WTC11 (cell line): Measurements from ENCODE around the gene MAP6D1. TPM values are rescaled to one million over a fixed set of nuclear protein-coding genes. Genes with fewer than 3 reads are reported as not detected.

ENCODE experiments used
- ATAC-seq: fragments of 200-7000 bp; cut with Tn5 transposase; 2 replicates; pipeline ENCODE4 v1.10.0; 2021; ENCODE audit warnings: mild to moderate bottlenecking, moderate library complexity
- CTCF ChIA-PET: fragments of 300-600 bp; sonication (Branson Sonifier 250); formaldehyde crosslinking; loops from one replicate; lab custom pipeline; 2021; ENCODE audit warnings: antibody characterized with exemption; lab: Charles Lee
- POLR2A ChIA-PET: fragments of 350-600 bp; sonication (Branson Sonifier 250); formaldehyde crosslinking; loops from one replicate; lab custom pipeline; 2021; ENCODE audit warnings: antibody characterized with exemption; lab: Charles Lee
- DNase-seq: peaks from one replicate; pipeline ENCODE4 v3.0.0; 2021; ENCODE audit warnings: low spot score
- H3K27ac Mint-ChIP-seq: 2 replicates; pipeline ENCODE4 v1.8.0; 2021; ENCODE audit warnings: mixed read lengths
- H3K27me3 Mint-ChIP-seq: 2 replicates; pipeline ENCODE4 v1.8.0; 2021; ENCODE audit warnings: low read depth, mild to moderate bottlenecking, moderate library complexity, mixed read lengths
- H3K36me3 Mint-ChIP-seq: 2 replicates; pipeline ENCODE4 v1.8.0; 2021; ENCODE audit warnings: mixed read lengths
- H3K4me1 Mint-ChIP-seq: 2 replicates; pipeline ENCODE4 v1.8.0; 2022; ENCODE audit warnings: mixed read lengths
- H3K4me3 Mint-ChIP-seq: 2 replicates; pipeline ENCODE4 v1.8.0; 2021; ENCODE audit warnings: mild to moderate bottlenecking, moderate library complexity, mixed read lengths
- H3K9me3 Mint-ChIP-seq: 2 replicates; pipeline ENCODE4 v1.8.0; 2021; ENCODE audit warnings: mixed read lengths
- ATF3 ChIP-seq: sonication (generic); formaldehyde crosslinking; conservative IDR thresholded peaks from 2 replicates; pipeline ENCODE4 v1.8.1; 2022; ENCODE audit warnings: mild to moderate bottlenecking, missing genetic modification reagents
- CBFB ChIP-seq: sonication (generic); formaldehyde crosslinking; IDR thresholded peaks from 2 replicates; pipeline ENCODE4 v1.8.1; 2022; ENCODE audit warnings: mild to moderate bottlenecking, low read depth, missing genetic modification reagents
- EMX1 ChIP-seq: fragments of 250-450 bp; sonication (Bioruptor Pico); IDR thresholded peaks from 2 replicates; pipeline ENCODE4 v1.8.0; 2021; ENCODE audit warnings: mild to moderate bottlenecking
- ERG ChIP-seq: fragments of 250-450 bp; sonication (Bioruptor Pico); IDR thresholded peaks from 2 replicates; pipeline ENCODE4 v1.8.0; 2021; ENCODE audit warnings: mild to moderate bottlenecking
- GABPB1 ChIP-seq: sonication (generic); formaldehyde crosslinking; IDR thresholded peaks from 2 replicates; pipeline ENCODE4 v1.8.1; 2023; ENCODE audit warnings: mild to moderate bottlenecking, missing genetic modification reagents
- JUN ChIP-seq: sonication (generic); formaldehyde crosslinking; IDR thresholded peaks from 2 replicates; pipeline ENCODE4 v1.8.0; 2023; ENCODE audit warnings: mild to moderate bottlenecking, missing genetic modification reagents
- PREB ChIP-seq: sonication (generic); formaldehyde crosslinking; IDR thresholded peaks from 2 replicates; pipeline ENCODE4 v1.8.1; 2022; ENCODE audit warnings: mild to moderate bottlenecking, missing genetic modification reagents, moderate library complexity, borderline replicate concordance
- TEAD4 ChIP-seq: sonication (generic); formaldehyde crosslinking; IDR thresholded peaks from 2 replicates; pipeline ENCODE4 v1.8.0; 2022; ENCODE audit warnings: mild to moderate bottlenecking, missing genetic modification reagents
- USF2 ChIP-seq: sonication (generic); formaldehyde crosslinking; IDR thresholded peaks from 2 replicates; pipeline ENCODE4 v1.8.1; 2023; ENCODE audit warnings: mild to moderate bottlenecking, missing genetic modification reagents, moderate library complexity
- ZMAT4 ChIP-seq: fragments of 250-450 bp; sonication (Bioruptor Pico); IDR thresholded peaks from 2 replicates; pipeline ENCODE4 v1.9.0; 2021; ENCODE audit warnings: mild to moderate bottlenecking
- ZNF121 ChIP-seq: sonication (generic); formaldehyde crosslinking; IDR thresholded peaks from 2 replicates; pipeline ENCODE4 v1.8.0; 2023; ENCODE audit warnings: missing genetic modification reagents
- ZNF138 ChIP-seq: sonication (generic); formaldehyde crosslinking; conservative IDR thresholded peaks from 2 replicates; pipeline ENCODE4 v1.8.1; 2022; ENCODE audit warnings: mild to moderate bottlenecking, moderate library complexity, missing genetic modification reagents
- ZNF232 ChIP-seq: sonication (generic); formaldehyde crosslinking; IDR thresholded peaks from 2 replicates; pipeline ENCODE4 v1.8.0; 2022; ENCODE audit warnings: mild to moderate bottlenecking, missing genetic modification reagents
- ZNF281 ChIP-seq: sonication (generic); formaldehyde crosslinking; IDR thresholded peaks from 2 replicates; pipeline ENCODE4 v1.8.0; 2023; ENCODE audit warnings: mild to moderate bottlenecking, missing genetic modification reagents
- ZNF512 ChIP-seq: sonication (generic); formaldehyde crosslinking; IDR thresholded peaks from 2 replicates; pipeline ENCODE4 v1.8.1; 2022; ENCODE audit warnings: missing genetic modification reagents, borderline replicate concordance
- total RNA-seq: library from RNA; stranded (reverse); gene quantifications from 3 replicates; pipeline ENCODE4 v1.2.3, GENCODE V29; 2021
- TF ChIP-seq, protein P1 (sequence below): sonication (generic); formaldehyde crosslinking; IDR thresholded peaks from 2 replicates; pipeline ENCODE4 v1.8.0; 2022; ENCODE audit warnings: missing genetic modification reagents
- TF ChIP-seq, protein P2 (sequence below): fragments of 250-450 bp; sonication (Bioruptor Pico); IDR thresholded peaks from 2 replicates; pipeline ENCODE4 v1.9.0; 2021; ENCODE audit warnings: moderate library complexity, mild to moderate bottlenecking, inconsistent platforms, borderline replicate concordance
- TF ChIP-seq, protein P3 (sequence below): sonication (generic); formaldehyde crosslinking; IDR thresholded peaks from 2 replicates; pipeline ENCODE4 v1.8.1; 2023; ENCODE audit warnings: mild to moderate bottlenecking, missing genetic modification reagents, borderline replicate concordance

Gene MAP6D1
- total RNA-seq, 1 experiment from 2014 or later = 6.3 TPM

- DNase-seq = no peak
- CTCF ChIA-PET = no interaction called here
- TF ChIP-seq GABPB1 (CRISPR knock-in tag) (no peak), EMX1 (CRISPR knock-in tag) (no peak), ZNF138 (CRISPR knock-in tag) (no peak), PREB (CRISPR knock-in tag) (no peak), USF2 (CRISPR knock-in tag) (no peak), JUN (no peak)
- TF ChIP-seq, protein P1, sequence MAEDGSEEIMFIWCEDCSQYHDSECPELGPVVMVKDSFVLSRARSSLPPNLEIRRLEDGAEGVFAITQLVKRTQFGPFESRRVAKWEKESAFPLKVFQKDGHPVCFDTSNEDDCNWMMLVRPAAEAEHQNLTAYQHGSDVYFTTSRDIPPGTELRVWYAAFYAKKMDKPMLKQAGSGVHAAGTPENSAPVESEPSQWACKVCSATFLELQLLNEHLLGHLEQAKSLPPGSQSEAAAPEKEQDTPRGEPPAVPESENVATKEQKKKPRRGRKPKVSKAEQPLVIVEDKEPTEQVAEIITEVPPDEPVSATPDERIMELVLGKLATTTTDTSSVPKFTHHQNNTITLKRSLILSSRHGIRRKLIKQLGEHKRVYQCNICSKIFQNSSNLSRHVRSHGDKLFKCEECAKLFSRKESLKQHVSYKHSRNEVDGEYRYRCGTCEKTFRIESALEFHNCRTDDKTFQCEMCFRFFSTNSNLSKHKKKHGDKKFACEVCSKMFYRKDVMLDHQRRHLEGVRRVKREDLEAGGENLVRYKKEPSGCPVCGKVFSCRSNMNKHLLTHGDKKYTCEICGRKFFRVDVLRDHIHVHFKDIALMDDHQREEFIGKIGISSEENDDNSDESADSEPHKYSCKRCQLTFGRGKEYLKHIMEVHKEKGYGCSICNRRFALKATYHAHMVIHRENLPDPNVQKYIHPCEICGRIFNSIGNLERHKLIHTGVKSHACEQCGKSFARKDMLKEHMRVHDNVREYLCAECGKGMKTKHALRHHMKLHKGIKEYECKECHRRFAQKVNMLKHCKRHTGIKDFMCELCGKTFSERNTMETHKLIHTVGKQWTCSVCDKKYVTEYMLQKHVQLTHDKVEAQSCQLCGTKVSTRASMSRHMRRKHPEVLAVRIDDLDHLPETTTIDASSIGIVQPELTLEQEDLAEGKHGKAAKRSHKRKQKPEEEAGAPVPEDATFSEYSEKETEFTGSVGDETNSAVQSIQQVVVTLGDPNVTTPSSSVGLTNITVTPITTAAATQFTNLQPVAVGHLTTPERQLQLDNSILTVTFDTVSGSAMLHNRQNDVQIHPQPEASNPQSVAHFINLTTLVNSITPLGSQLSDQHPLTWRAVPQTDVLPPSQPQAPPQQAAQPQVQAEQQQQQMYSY (CRISPR knock-in tag) = no peak
- TF ChIP-seq, protein P2, sequence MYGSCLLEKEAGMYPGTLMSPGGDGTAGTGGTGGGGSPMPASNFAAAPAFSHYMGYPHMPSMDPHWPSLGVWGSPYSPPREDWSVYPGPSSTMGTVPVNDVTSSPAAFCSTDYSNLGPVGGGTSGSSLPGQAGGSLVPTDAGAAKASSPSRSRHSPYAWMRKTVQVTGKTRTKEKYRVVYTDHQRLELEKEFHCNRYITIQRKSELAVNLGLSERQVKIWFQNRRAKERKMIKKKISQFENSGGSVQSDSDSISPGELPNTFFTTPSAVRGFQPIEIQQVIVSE (CRISPR knock-in tag) = no peak
- TF ChIP-seq, protein P3, sequence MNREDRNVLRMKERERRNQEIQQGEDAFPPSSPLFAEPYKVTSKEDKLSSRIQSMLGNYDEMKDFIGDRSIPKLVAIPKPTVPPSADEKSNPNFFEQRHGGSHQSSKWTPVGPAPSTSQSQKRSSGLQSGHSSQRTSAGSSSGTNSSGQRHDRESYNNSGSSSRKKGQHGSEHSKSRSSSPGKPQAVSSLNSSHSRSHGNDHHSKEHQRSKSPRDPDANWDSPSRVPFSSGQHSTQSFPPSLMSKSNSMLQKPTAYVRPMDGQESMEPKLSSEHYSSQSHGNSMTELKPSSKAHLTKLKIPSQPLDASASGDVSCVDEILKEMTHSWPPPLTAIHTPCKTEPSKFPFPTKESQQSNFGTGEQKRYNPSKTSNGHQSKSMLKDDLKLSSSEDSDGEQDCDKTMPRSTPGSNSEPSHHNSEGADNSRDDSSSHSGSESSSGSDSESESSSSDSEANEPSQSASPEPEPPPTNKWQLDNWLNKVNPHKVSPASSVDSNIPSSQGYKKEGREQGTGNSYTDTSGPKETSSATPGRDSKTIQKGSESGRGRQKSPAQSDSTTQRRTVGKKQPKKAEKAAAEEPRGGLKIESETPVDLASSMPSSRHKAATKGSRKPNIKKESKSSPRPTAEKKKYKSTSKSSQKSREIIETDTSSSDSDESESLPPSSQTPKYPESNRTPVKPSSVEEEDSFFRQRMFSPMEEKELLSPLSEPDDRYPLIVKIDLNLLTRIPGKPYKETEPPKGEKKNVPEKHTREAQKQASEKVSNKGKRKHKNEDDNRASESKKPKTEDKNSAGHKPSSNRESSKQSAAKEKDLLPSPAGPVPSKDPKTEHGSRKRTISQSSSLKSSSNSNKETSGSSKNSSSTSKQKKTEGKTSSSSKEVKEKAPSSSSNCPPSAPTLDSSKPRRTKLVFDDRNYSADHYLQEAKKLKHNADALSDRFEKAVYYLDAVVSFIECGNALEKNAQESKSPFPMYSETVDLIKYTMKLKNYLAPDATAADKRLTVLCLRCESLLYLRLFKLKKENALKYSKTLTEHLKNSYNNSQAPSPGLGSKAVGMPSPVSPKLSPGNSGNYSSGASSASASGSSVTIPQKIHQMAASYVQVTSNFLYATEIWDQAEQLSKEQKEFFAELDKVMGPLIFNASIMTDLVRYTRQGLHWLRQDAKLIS (CRISPR knock-in tag) = no peak
- TF ChIP-seq, all 79 proteins: peak for 0
- no peaks in the 10 kb centered on the region for H3K4me1 Mint-ChIP-seq
- no peak overlapping the region for H3K27ac Mint-ChIP-seq
- no peaks in the 10 kb centered on the region for H3K27me3 Mint-ChIP-seq
- H3K36me3 Mint-ChIP-seq = peaks cover 86% of the 10 kb centered on the region
- no peak overlapping the region for H3K4me3 Mint-ChIP-seq
- POLR2A ChIA-PET = no interaction called here
- ATAC-seq = no peak
- H3K9me3 Mint-ChIP-seq = no peaks in the 10 kb centered on the region
Observed at GRCh38 chr3:183802989-183803388, 22.4 kb downstream of the MAP6D1 start.

DNA sequence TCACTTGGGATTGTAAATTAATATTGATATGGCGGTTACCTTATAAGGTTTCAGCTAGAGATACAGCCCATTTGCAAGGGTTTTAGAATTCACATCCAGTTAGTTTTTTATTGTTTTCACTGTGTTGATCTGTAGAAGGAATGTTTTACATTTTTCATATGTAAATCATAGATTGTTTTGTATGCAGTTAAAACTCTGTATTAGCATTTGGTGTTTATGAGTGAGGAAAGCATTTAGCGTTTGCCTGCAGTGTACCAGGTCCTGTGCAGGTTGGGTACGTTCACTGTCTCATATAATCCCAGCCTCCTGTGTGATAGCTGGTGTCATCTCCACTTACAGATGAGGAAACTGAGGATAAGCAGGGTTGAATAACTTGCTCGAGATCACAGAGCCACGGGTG is 23.8 kb downstream of the MAP6D1 start:
- H3K4me3 Mint-ChIP-seq = no peak overlapping the region
- no peaks in the 10 kb centered on the region for H3K4me1 Mint-ChIP-seq
- H3K27ac Mint-ChIP-seq = no peak overlapping the region
- no peaks in the 10 kb centered on the region for H3K27me3 Mint-ChIP-seq
- POLR2A ChIA-PET = no interaction called here
- CTCF ChIA-PET = no interaction called here
- DNase-seq (no peak), ATAC-seq (no peak)
- no peaks in the 10 kb centered on the region for H3K9me3 Mint-ChIP-seq
- H3K36me3 Mint-ChIP-seq = peaks cover 80% of the 10 kb centered on the region
- TF ChIP-seq ZNF121 (CRISPR knock-in tag) (no peak), CBFB (CRISPR knock-in tag) (no peak), ZNF512 (CRISPR knock-in tag) (no peak), JUN (no peak), ZNF232 (no peak), TEAD4 (CRISPR knock-in tag) (no peak), ERG (CRISPR knock-in tag) (no peak), ATF3 (CRISPR knock-in tag) (no peak), ZMAT4 (CRISPR knock-in tag) (no peak), ZNF281 (no peak)
